IMR-90 (cell line): ENCODE data around the gene KDSR. TPM values are rescaled to one million over a fixed set of nuclear protein-coding genes. Genes with fewer than 3 reads are reported as not detected.

Source experiments
- ATAC-seq: fragments of 200-7000 bp; cut with Tn5 transposase; 2 replicates; pipeline ENCODE4 v1.9.1; 2020; ENCODE audit warnings: low read depth, mild to moderate bottlenecking, moderate library complexity
- BruUV-seq: library from RNA; stranded (reverse); fragments of 400-500 nt; replicated peaks from 2 replicates; lab custom pipeline; 2021; lab: Mats Ljungman, UMichigan
- CTCF ChIA-PET: fragments of 300-600 bp; formaldehyde crosslinking; extraction: SDS; loops from one replicate; lab custom pipeline; 2021; ENCODE audit warnings: antibody characterized with exemption; lab: Yijun Ruan, JAX
- POLR2A ChIA-PET: fragments of 300-600 bp; sonication (Branson Sonifier 250); formaldehyde crosslinking; loops from one replicate; lab custom pipeline; 2022; ENCODE audit warnings: antibody characterized with exemption; ENCODE audit not compliant: unreplicated experiment; lab: Charles Lee
- DNase-seq: peaks from one replicate; pipeline ENCODE4 v3.0.0; 2013
- H2AFZ ChIP-seq: replicated peaks from 2 replicates; pipeline ENCODE3; 2013; ENCODE audit warnings: low read length, mild to moderate bottlenecking; ENCODE audit not compliant: poor library complexity
- H2AK5ac ChIP-seq: 2 replicates; pipeline ENCODE4 v1.6.1; 2013; ENCODE audit warnings: low read depth, low read length, inconsistent platforms
- H2AK9ac ChIP-seq: replicated peaks from 2 replicates; pipeline ENCODE3; 2013; ENCODE audit warnings: mild to moderate bottlenecking, low read depth, low read length, moderate library complexity; ENCODE audit not compliant: poor library complexity
- H2BK120ac ChIP-seq: 2 replicates; pipeline ENCODE4 v1.6.1; 2013; ENCODE audit warnings: low read depth, low read length, inconsistent platforms
- H2BK15ac ChIP-seq: 3 replicates; pipeline ENCODE4 v1.6.1; 2013; ENCODE audit warnings: low read depth, low read length, inconsistent platforms
- H2BK20ac ChIP-seq: 2 replicates; pipeline ENCODE4 v1.6.1; 2013; ENCODE audit warnings: low read depth, mild to moderate bottlenecking, inconsistent platforms, low read length, moderate library complexity
- H2BK5ac ChIP-seq: 2 replicates; pipeline ENCODE4 v1.6.1; 2013; ENCODE audit warnings: mild to moderate bottlenecking, low read depth, low read length, inconsistent platforms; ENCODE audit not compliant: poor library complexity, severe bottlenecking
- H3K14ac ChIP-seq: replicated peaks from 2 replicates; pipeline ENCODE4 v1.6.1; 2013; ENCODE audit warnings: low read depth, low read length, inconsistent platforms
- H3K18ac ChIP-seq: 2 replicates; pipeline ENCODE4 v1.6.1; 2013; ENCODE audit warnings: low read depth, low read length, control low read depth
- H3K23ac ChIP-seq: 2 replicates; pipeline ENCODE4 v1.6.1; 2013; ENCODE audit warnings: low read depth, low read length, inconsistent platforms
- H3K27ac ChIP-seq: 2 replicates; pipeline ENCODE4 v1.5.1; 2013; ENCODE audit warnings: mild to moderate bottlenecking, control low read depth, low read length; ENCODE audit not compliant: insufficient read depth
- H3K27me3 ChIP-seq: 2 replicates; pipeline ENCODE4 v1.6.1; 2013; ENCODE audit warnings: low read length; ENCODE audit not compliant: control insufficient read depth, insufficient read depth
- H3K36me3 ChIP-seq: 2 replicates; pipeline ENCODE4 v1.6.1; 2013; ENCODE audit warnings: low read length, mixed read lengths; ENCODE audit not compliant: control insufficient read depth, insufficient read depth
- H3K4ac ChIP-seq: 2 replicates; pipeline ENCODE4 v1.6.1; 2013; ENCODE audit warnings: low read depth, low read length, inconsistent platforms
- H3K4me1 ChIP-seq: 2 replicates; pipeline ENCODE4 v1.6.1; 2013; ENCODE audit warnings: low read length, mixed read lengths; ENCODE audit not compliant: control insufficient read depth, insufficient read depth
- H3K4me2 ChIP-seq: 2 replicates; pipeline ENCODE4 v1.6.1; 2013; ENCODE audit warnings: low read depth, mild to moderate bottlenecking, control low read depth, low read length, moderate library complexity
- H3K4me3 ChIP-seq: 2 replicates; pipeline ENCODE4 v1.5.1; 2013; ENCODE audit warnings: low read depth, mild to moderate bottlenecking, control low read depth, low read length, moderate library complexity; ENCODE audit not compliant: insufficient read depth
- H3K56ac ChIP-seq: 2 replicates; pipeline ENCODE4 v1.6.1; 2013; ENCODE audit warnings: low read length, inconsistent platforms; ENCODE audit not compliant: insufficient read depth; ENCODE audit errors: extremely low read depth
- H3K79me1 ChIP-seq, 2 experiments: 2 replicates each; pipeline ENCODE4 v1.6.1; 2013; ENCODE audit warnings: low read length in 2 of 2, inconsistent platforms in 1 of 2, low read depth in 1 of 2
- H3K9ac ChIP-seq: 2 replicates; pipeline ENCODE4 v1.6.1; 2013; ENCODE audit warnings: low read depth, low read length, control low read depth
- H3K9me1 ChIP-seq: 2 replicates; pipeline ENCODE4 v1.6.1; 2013; ENCODE audit warnings: low read length, inconsistent platforms; ENCODE audit not compliant: insufficient read depth
- H3K9me3 ChIP-seq: 2 replicates; pipeline ENCODE4 v1.6.1; 2013; ENCODE audit warnings: low read length; ENCODE audit not compliant: control insufficient read depth, insufficient read depth
- H4K20me1 ChIP-seq: 2 replicates; pipeline ENCODE4 v1.6.1; 2013; ENCODE audit warnings: low read length, inconsistent platforms; ENCODE audit not compliant: insufficient read depth
- H4K5ac ChIP-seq: 2 replicates; pipeline ENCODE4 v1.6.1; 2013; ENCODE audit warnings: mild to moderate bottlenecking, low read depth, low read length, control low read depth
- H4K8ac ChIP-seq, 2 experiments: 2 replicates each; pipeline ENCODE4 v1.6.1; 2013; ENCODE audit warnings: low read depth in 2 of 2, low read length in 2 of 2, control low read depth in 1 of 2, inconsistent platforms in 1 of 2
- H4K91ac ChIP-seq: 2 replicates; pipeline ENCODE4 v1.6.1; 2013; ENCODE audit warnings: low read depth, low read length, inconsistent platforms; ENCODE audit not compliant: insufficient read depth
- BHLHE40 ChIP-seq: fragments of 150-350 bp; IDR thresholded peaks from 2 replicates; pipeline ENCODE4 v1.6.1; 2016; ENCODE audit warnings: mild to moderate bottlenecking, low read depth, low read length
- CHD1 ChIP-seq: IDR thresholded peaks from 2 replicates; pipeline ENCODE4 v1.6.1; 2012; ENCODE audit warnings: low read depth, low read length, improper control_type of control experiment
- CTCF ChIP-seq: conservative IDR thresholded peaks from 2 replicates; pipeline ENCODE4 v1.5.1; 2012; ENCODE audit warnings: mild to moderate bottlenecking, low read depth, low read length, improper control_type of control experiment
- MAZ ChIP-seq: IDR thresholded peaks from 2 replicates; pipeline ENCODE4 v1.6.1; 2012; ENCODE audit warnings: low read depth, mild to moderate bottlenecking, low read length, improper control_type of control experiment, moderate library complexity, borderline replicate concordance
- MXI1 ChIP-seq: IDR thresholded peaks from 2 replicates; pipeline ENCODE4 v1.6.1; 2012; ENCODE audit warnings: low read depth, mild to moderate bottlenecking, low read length, moderate library complexity, borderline replicate concordance
- NFE2L2 ChIP-seq: fragments of 150-350 bp; IDR thresholded peaks from 2 replicates; pipeline ENCODE4 v1.6.1; 2016; ENCODE audit warnings: low read depth, mild to moderate bottlenecking, low read length
- POLR2A ChIP-seq: IDR thresholded peaks from 2 replicates; pipeline ENCODE4 v1.6.1; 2012; ENCODE audit warnings: mild to moderate bottlenecking, low read depth, low read length
- RAD21 ChIP-seq: IDR thresholded peaks from 2 replicates; pipeline ENCODE4 v1.6.1; 2012; ENCODE audit warnings: low read length, improper control_type of control experiment
- USF2 ChIP-seq: fragments of 150-350 bp; IDR thresholded peaks from 2 replicates; pipeline ENCODE4 v1.6.1; 2017; ENCODE audit warnings: mild to moderate bottlenecking, antibody characterized with exemption, low read length, low read depth
- WGBS, 2 experiments: methylation state at CpG; one replicate each; pipeline versions ENCODE4 v1.1.5 to v1.1.7; 2013; ENCODE audit warnings: missing lambda C conversion rate in 2 of 2; ENCODE audit not compliant: insufficient read length in 1 of 2; ENCODE audit errors: extremely low coverage in 2 of 2; 5-methylcytosine and 5-hydroxymethylcytosine counted together
- dilution Hi-C: fragments of 300-500 bp; cut with HindIII; formaldehyde crosslinking; loops from one replicate; pipeline ENCODE4 v1.14.3; 2018; ENCODE audit warnings: low sequenced_read_pairs; ENCODE audit not compliant: unreplicated experiment
- in situ Hi-C: fragments of 300-500 bp; cut with MboI; formaldehyde crosslinking; loops from 3 replicates; pipeline ENCODE4 v1.14.3; 2019; ENCODE audit warnings: low sequenced_read_pairs, inconsistent platforms, mixed read lengths
- intact Hi-C: fragments of 100-400 bp; cut with micrococcal nuclease; formaldehyde crosslinking; loops from 2 replicates; pipeline ENCODE4 v1.10.0; 2022
- polyA plus RNA-seq, 3 experiments: library from polyadenylated mRNA; depleted of rRNA; stranded (reverse); fragments of >200 nt; gene quantifications; 2 replicates each; pipeline ENCODE4 v1.2.3, GENCODE V29; 2012; ENCODE audit warnings: low replicate concordance in 1 of 3
- total RNA-seq: library from RNA; depleted of rRNA; stranded (reverse); fragments of >200 nt; gene quantifications from 2 replicates; pipeline ENCODE4 v1.2.3, GENCODE V29; 2012

Gene KDSR
- total and polyA plus RNA-seq, 2 of the 4 experiments (the other 2 are of a cell fraction), result 21.5 to 21.9 TPM

GRCh38 chr18:63325086-63325686 is 41.8 kb downstream of the KDSR start:
- no peaks in the 10 kb centered on the region for H3K9me3 ChIP-seq
- peaks cover 7% of the 10 kb centered on the region for H3K4me1 ChIP-seq
- H3K56ac ChIP-seq, result no peak overlapping the region
- TF ChIP-seq MAZ (no peak), MXI1 (no peak), CHD1 (no peak), BHLHE40 (no peak), RAD21 (no peak), POLR2A (no peak), NFE2L2 (no peak), CTCF (no peak), USF2 (no peak)
- no peak overlapping the region for H2BK20ac ChIP-seq
- H2BK120ac ChIP-seq, result no peak overlapping the region
- H3K9me1 ChIP-seq, result no peaks in the 10 kb centered on the region; the same call in 1 of the 2 replicates
- no peak overlapping the region for H2BK5ac ChIP-seq
- H3K14ac ChIP-seq, result no peak overlapping the region
- no peak overlapping the region for H3K23ac ChIP-seq
- H3K36me3 ChIP-seq, result peaks cover 1% of the 10 kb centered on the region
- H4K20me1 ChIP-seq, result no peaks in the 10 kb centered on the region
- no peak overlapping the region for H2BK15ac ChIP-seq
- DNase-seq, result no peak
- H3K27ac ChIP-seq, result no peak overlapping the region
- intact Hi-C loops (loop anchor here (10.0 kb wide), 2 partner anchors 740 to 800 kb away; partner anchors contain the start of gene ZCCHC2), dilution Hi-C loops (no loop called here), in situ Hi-C loops (no loop called here)
- ChIA-PET CTCF (interaction anchor here (0.8 to 1.2 kb wide), 2 partner anchors 14 to 309 kb away, joined by 3 to 4 read pairs; no protein-coding TSS in a partner anchor), POLR2A (no interaction called here)
- H2AK9ac ChIP-seq, result no peak overlapping the region
- no peak overlapping the region for H4K8ac ChIP-seq
- H3K4me3 ChIP-seq, result no peak overlapping the region
- H4K5ac ChIP-seq, result no peak overlapping the region
- BruUV-seq, result no TSS peak
- no peak overlapping the region for H2AFZ ChIP-seq
- no peak overlapping the region for H3K9ac ChIP-seq
- H3K4ac ChIP-seq, result no peak overlapping the region
- ATAC-seq, result no peak
- H3K27me3 ChIP-seq, result no peaks in the 10 kb centered on the region
- no peak overlapping the region for H4K91ac ChIP-seq
- no peak overlapping the region for H3K4me2 ChIP-seq
- H3K79me1 ChIP-seq, result no peaks in the 10 kb centered on the region
- 89% methylated on average over 5 of the region's 11 CpGs; no CpG with 5 or more reads in 1 of the 2 experiments for WGBS, 2 experiments
- no peak overlapping the region for H2AK5ac ChIP-seq
- no peak overlapping the region for H3K18ac ChIP-seq
